Progenitor cell of endocrine pancreas (in vitro differentiated cells): ENCODE data around the gene TIE1. TPM values are rescaled to one million over a fixed set of nuclear protein-coding genes. Genes with fewer than 3 reads are reported as not detected.

ENCODE experiments used
- DNase-seq: peaks from one replicate; pipeline ENCODE4 v3.0.0; 2021; ENCODE audit warnings: low spot score; ENCODE audit not compliant: unreplicated experiment
- H3K27ac Mint-ChIP-seq: 2 replicates; pipeline ENCODE4 v1.8.0; 2021; ENCODE audit warnings: mild to moderate bottlenecking, moderate library complexity, mixed read lengths
- H3K27me3 Mint-ChIP-seq: 2 replicates; pipeline ENCODE4 v1.8.0; 2021; ENCODE audit warnings: mixed read lengths
- H3K36me3 Mint-ChIP-seq: 2 replicates; pipeline ENCODE4 v1.8.0; 2022; ENCODE audit warnings: mixed read lengths; ENCODE audit not compliant: insufficient read depth
- H3K4me1 Mint-ChIP-seq: 2 replicates; pipeline ENCODE4 v1.8.0; 2021; ENCODE audit warnings: low read depth, mixed read lengths
- H3K4me3 Mint-ChIP-seq: 2 replicates; pipeline ENCODE4 v1.8.0; 2021; ENCODE audit warnings: low read depth, mild to moderate bottlenecking, moderate library complexity, mixed read lengths
- H3K9me3 Mint-ChIP-seq: 2 replicates; pipeline ENCODE4 v1.8.0; 2021; ENCODE audit warnings: low read depth, mixed read lengths
- total RNA-seq: library from RNA; stranded (reverse); gene quantifications from 2 replicates; pipeline ENCODE4 v1.2.1, GENCODE V29; 2021
- TF ChIP-seq, protein P1 (sequence below): fragments of 200-600 bp; sonication (generic); IDR thresholded peaks from one replicate; pipeline ENCODE4 v1.5.0; 2021; ENCODE audit warnings: antibody characterized with exemption, mild to moderate bottlenecking; ENCODE audit not compliant: unreplicated experiment

Gene TIE1
- total RNA-seq, 1 donor from 2014 or later, result 1.2 TPM

DNA sequence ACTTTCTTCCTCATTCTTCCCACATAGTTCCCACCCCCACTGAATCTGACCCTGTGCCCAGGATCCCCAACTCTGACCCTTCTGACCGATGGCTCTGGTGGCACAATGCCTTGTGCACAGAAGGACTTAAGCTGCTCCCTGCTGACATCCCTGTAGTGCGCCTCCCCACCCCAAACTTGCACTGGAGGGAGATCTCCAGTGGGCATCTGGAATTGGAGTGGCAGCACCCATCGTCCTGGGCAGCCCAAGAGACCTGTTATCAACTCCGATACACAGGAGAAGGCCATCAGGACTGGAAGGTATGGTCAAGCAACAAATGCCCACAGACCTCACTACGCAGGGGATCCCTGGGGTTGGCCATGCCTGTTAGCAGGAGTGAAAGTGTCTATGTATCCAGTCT lies 45.9 kb downstream of the TIE1 start:
- Mint-ChIP-seq H3K9me3 (no peaks in the 10 kb centered on the region), H3K27me3 (peaks cover 6% of the 10 kb centered on the region), H3K4me3 (no peak overlapping the region), H3K27ac (no peak overlapping the region), H3K36me3 (no peaks in the 10 kb centered on the region), H3K4me1 (peaks cover 25% of the 10 kb centered on the region)
- no peak for DNase-seq
- TF ChIP-seq, protein P1, sequence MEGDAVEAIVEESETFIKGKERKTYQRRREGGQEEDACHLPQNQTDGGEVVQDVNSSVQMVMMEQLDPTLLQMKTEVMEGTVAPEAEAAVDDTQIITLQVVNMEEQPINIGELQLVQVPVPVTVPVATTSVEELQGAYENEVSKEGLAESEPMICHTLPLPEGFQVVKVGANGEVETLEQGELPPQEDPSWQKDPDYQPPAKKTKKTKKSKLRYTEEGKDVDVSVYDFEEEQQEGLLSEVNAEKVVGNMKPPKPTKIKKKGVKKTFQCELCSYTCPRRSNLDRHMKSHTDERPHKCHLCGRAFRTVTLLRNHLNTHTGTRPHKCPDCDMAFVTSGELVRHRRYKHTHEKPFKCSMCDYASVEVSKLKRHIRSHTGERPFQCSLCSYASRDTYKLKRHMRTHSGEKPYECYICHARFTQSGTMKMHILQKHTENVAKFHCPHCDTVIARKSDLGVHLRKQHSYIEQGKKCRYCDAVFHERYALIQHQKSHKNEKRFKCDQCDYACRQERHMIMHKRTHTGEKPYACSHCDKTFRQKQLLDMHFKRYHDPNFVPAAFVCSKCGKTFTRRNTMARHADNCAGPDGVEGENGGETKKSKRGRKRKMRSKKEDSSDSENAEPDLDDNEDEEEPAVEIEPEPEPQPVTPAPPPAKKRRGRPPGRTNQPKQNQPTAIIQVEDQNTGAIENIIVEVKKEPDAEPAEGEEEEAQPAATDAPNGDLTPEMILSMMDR, result no peak

- peaks cover 6% of the 10 kb centered on the region for H3K27me3 Mint-ChIP-seq
- no peaks in the 10 kb centered on the region for H3K9me3 Mint-ChIP-seq
- H3K4me3 Mint-ChIP-seq, result peak overlapping the region; percentile 67
- DNase-seq, result no peak
- TF ChIP-seq, protein P1, result no peak
- H3K27ac Mint-ChIP-seq, result peak overlapping the region; percentile 94
- H3K4me1 Mint-ChIP-seq, result peaks cover 40% of the 10 kb centered on the region
- H3K36me3 Mint-ChIP-seq, result no peaks in the 10 kb centered on the region
Measured at GRCh38 chr1:43348343-43348808, 47.6 kb downstream of the TIE1 start.

DNA sequence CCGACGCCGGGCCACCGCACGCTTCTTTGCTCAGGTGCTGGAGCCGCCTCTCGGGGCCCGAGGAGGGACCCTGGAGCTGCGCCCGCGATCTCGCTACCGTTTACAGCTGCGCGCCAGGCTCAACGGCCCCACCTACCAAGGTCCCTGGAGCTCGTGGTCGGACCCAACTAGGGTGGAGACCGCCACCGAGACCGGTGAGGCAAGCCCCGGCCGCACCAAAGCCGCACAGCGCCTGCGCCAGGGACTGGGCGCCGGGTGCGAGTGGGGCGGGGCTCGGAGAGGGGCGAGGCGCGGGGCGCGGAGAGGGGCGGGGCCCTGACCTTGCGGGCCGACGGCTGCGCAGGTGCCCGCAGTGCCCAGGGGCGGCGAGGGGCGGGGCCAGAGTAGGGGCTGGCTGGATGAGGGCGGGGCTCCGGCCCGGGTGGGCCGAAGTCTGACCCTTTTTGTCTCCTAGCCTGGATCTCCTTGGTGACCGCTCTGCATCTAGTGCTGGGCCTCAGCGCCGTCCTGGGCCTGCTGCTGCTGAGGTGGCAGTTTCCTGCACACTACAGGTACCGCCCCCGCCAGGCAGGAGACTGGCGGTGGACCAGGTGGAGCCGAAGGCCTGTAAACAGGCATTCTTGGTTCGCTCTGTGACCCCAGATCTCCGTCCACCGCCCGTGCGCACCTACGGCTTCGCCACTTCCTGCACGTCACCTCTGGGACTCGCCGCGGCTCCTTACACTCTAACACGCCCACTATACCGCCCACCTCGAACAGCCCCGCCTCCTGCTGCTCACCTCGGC lies 48.2 kb downstream of the TIE1 start:
- Mint-ChIP-seq H3K27ac (peak overlapping the region; percentile 100), H3K36me3 (no peaks in the 10 kb centered on the region), H3K4me3 (peak overlapping the region; percentile 86), H3K9me3 (no peaks in the 10 kb centered on the region), H3K4me1 (peaks cover 40% of the 10 kb centered on the region), H3K27me3 (peaks cover 6% of the 10 kb centered on the region)
- peak; percentile 95 for DNase-seq
- TF ChIP-seq, protein P1, result no peak

GRCh38 chr1:43349594-43350306 lies 49.0 kb downstream of the TIE1 start:
- Mint-ChIP-seq H3K27ac (peak overlapping the region; percentile 100), H3K4me3 (peak overlapping the region; percentile 86), H3K4me1 (peaks cover 40% of the 10 kb centered on the region), H3K36me3 (no peaks in the 10 kb centered on the region), H3K27me3 (peaks cover 6% of the 10 kb centered on the region), H3K9me3 (no peaks in the 10 kb centered on the region)
- TF ChIP-seq, protein P1, result no peak
- DNase-seq, result no peak

- Mint-ChIP-seq H3K4me3 (no peak overlapping the region), H3K27ac (peak overlapping the region; percentile 15), H3K36me3 (no peaks in the 10 kb centered on the region), H3K27me3 (peaks cover 5% of the 10 kb centered on the region), H3K9me3 (no peaks in the 10 kb centered on the region), H3K4me1 (peaks cover 38% of the 10 kb centered on the region)
- TF ChIP-seq, protein P1, result no peak
- DNase-seq, result no peak
Measured at GRCh38 chr1:43350976-43351375, 50.2 kb downstream of the TIE1 start.
